ENCODE results near the gene FAM83D.
"Not testable (repeated sequence)": the region's sequence is repeated elsewhere in the genome, so short reads cannot be mapped to it uniquely, and the experiment has no call there.

FAM83D gene

GRCh38 chr20:38965264-38965663, 39.0 kb downstream of the FAM83D start:
- DNase-seq, result no peak

DNA sequence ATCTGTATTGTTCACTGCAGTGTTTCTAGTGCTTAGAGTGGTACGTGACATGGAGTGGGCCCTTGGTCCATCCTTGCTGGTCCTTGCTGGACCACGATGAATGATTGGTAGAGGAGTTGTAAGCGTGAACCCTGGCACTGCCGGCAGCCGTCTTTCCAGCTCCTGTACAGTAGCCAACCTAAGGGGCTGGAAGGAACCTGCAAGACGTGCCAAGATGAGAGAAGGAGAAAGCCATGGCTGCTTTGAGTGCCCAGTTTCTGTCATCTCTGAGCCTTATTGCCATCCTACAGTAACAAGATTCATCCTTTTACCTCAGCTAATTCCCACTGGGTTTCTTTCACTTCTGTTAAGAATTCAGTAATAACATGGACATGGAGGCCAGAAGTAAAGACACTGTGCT, 41.9 kb downstream of the FAM83D start:
- DNase-seq, result no peak

GRCh38 chr20:38969708-38970107, 43.5 kb downstream of the FAM83D start:
- no peak for DNase-seq

DNA sequence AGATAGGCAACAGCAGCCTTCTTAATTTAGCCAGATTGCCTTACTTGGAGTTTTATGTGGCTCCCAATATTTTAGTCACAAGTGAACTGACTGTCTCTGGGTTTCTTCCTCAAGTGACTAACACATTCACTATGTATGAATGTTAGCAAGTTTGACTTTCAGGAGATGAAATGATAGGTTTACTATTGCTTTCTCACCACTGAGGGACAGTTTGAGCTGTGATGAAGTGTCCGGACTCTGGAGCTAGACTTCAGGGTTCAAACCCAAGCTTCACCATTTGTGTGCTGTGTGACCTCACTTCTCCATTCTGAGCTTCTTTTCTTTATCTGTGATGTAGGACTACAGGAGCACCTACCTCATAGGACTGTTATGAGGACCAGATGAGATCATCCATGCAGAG, 44.1 kb downstream of the FAM83D start:
- no peak for DNase-seq

DNA sequence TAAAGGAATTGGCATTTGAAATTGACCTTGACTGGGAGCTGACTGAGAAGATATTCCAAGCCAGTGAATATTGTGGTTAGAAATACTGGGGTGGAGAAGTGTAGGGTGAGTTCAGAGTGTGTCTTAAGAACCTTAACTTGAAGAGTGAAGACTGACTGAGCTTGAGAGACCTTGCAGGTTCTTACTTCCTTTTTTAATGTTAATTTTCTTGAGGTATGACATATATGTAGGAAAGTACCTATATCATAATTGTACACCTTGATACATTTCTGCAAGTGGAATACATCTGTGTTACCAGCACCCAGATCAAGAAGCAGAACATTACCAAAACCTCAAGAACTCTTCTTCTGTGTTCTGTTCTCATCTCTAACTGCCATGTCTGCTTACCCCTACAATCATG, 46.9 kb downstream of the FAM83D start:
- DNase-seq, result no peak

DNA sequence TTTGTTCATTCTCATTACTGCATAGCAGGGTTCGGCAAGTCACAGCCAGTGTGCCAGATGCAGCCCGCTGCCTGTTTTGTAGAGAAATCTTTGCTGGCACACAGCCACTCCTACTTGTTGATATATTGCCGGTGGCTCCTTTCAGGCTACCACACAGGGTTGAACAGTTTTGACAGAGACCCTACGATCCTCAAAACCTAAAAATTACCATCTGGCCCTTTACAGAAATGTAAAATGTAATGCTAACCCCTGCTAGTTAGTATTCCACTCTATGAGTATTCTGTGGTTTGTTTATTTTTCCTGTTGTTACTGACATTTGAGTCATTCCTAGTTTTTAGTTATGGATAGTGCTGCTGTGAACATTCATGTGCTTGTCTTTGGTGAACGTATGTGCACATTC, 47.4 kb downstream of the FAM83D start:
- no peak for DNase-seq

GRCh38 chr20:38975539-38976120, 49.4 kb downstream of the FAM83D start:
- DNase-seq, result no peak

DNA sequence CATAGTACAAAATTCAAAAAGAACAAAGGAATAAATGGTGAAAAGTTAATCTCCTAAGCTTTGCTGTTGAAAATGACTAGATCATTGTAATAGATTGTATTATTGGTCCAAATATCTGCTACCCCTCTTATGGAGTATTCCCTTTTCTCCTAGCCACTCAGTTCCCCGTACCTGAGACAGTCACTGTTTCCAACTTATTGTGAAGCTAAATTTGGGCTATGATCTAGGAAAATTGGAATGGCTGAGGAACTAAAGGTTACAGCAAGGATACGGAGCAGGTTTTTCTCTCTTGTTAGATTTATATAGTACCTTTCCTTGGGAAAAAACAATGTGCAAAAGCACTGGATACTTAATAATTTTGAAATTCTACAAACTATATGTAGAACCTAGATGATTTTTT, 53.2 kb downstream of the FAM83D start:
- DNase-seq, result no peak

GRCh38 chr20:38979842-38980241, 53.6 kb downstream of the FAM83D start:
- no peak for DNase-seq

DNA sequence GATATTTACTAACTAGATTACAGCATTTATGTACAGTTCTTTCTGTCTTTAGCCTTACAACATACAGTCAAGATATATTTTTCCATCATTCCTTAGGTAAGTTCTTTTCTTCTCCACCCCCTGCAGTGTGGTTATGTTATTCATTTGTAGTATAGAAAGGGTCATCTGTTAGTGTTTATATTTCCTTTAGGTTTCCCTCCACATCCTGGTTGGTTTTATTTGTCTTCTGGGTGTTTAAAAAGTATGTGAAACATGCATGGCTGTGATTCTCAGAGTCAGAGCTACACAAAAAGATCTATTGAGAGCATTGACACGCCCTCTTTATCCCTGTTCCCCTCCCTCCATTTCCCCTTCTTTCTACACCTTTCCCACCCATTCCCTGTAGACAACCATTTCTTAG, 56.1 kb downstream of the FAM83D start:
- DNase-seq, result no peak

- DNase-seq, result no peak
Observed at GRCh38 chr20:38985060-38985459, 58.8 kb downstream of the FAM83D start.

- no peak for DNase-seq
Observed at GRCh38 chr20:38985603-38986170, 59.5 kb downstream of the FAM83D start.

DNA sequence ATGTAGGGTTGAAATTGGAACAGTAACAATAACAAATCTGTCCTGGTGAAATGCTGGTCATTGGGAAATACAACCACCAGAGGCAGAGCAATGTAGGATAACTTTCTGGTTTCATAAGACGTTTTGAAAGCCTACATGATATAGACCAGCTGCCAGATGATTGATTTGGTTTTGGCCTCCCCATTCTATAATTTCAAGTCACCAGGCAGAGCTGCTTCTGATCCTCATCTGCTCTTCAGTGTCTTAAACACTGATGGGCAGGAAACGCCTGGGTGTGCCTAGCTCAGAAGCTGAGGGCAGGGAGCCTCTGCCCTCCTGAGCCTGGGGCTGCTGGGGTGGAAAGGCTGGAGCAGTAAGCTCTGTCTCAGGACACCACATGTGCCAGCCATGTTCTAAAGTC, 60.4 kb downstream of the FAM83D start:
- DNase-seq, result no peak

DNA sequence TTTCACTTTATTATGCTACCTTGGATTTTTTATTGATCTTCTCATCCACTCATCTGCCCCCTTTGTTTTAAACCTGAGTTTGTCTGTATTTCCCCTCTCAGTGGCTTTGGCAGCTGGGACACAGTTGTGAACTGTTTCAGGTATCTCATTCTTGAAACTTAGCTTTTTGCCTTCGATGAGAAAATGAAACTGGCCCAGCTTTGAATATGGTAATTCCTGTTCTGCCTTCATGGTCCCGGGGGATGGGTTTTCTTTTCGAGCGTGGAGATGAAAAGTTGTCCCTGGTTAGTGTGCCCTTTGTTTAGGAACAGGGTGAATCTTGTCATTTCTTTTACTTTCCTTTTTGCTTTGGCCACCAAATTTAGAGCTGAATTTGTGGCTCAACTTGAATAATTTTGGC, 61.6 kb downstream of the FAM83D start:
- DNase-seq, result no peak

- no peak for DNase-seq
Observed at GRCh38 chr20:38990728-38991127, 64.5 kb downstream of the FAM83D start.

DNA sequence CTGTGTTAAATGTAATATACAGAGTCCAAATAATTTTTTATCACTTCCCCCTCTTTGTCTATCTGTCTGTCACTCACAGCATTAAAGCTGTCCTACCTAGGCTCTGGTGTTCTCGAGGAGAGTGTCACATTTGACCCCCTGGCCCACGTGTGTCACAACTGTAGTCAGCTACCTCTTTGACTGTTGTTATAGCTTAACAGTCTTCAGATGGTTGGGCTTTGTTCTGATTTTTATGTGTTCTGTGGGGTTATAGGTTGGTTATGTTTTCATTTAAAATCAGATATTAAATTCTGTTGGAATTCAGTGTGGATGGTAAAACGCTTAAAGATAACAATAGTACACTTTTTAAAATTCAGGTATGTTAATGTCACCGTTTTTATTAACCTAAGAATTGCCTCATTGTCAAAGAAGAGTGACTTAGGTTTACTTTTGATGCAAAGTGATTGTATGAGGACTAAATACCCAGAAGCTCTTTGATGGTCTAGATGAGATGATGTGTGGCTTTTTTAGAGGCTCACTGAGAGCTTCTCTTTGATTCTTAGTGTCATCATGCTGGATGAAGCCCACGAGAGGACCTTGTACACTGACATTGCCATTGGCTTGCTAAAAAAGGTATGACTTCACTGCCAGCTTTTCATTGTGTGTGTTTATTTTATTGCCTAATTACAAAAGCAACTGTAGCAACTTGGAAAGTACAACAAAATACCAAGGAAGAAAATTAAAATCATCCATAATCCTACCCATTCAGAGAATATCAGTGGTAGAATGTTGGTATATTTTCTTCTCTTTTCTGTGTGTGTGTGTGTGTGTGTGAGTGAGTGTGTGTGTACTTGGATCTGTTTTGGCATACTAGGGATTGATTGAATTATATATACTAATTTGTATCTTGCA, 65.8 kb downstream of the FAM83D start:
- no peak for DNase-seq

GRCh38 chr20:38995536-38996044, 69.4 kb downstream of the FAM83D start:
- no peak for DNase-seq

GRCh38 chr20:38996866-38997265, 70.6 kb downstream of the FAM83D start:
- not testable (repeated sequence) for DNase-seq

- DNase-seq, result peak in 1 of 4 experiments; percentile 5
Observed at GRCh38 chr20:38997622-38998021, 71.4 kb downstream of the FAM83D start.

- no peak for DNase-seq
Observed at GRCh38 chr20:38999217-38999616, 73.0 kb downstream of the FAM83D start.

DNA sequence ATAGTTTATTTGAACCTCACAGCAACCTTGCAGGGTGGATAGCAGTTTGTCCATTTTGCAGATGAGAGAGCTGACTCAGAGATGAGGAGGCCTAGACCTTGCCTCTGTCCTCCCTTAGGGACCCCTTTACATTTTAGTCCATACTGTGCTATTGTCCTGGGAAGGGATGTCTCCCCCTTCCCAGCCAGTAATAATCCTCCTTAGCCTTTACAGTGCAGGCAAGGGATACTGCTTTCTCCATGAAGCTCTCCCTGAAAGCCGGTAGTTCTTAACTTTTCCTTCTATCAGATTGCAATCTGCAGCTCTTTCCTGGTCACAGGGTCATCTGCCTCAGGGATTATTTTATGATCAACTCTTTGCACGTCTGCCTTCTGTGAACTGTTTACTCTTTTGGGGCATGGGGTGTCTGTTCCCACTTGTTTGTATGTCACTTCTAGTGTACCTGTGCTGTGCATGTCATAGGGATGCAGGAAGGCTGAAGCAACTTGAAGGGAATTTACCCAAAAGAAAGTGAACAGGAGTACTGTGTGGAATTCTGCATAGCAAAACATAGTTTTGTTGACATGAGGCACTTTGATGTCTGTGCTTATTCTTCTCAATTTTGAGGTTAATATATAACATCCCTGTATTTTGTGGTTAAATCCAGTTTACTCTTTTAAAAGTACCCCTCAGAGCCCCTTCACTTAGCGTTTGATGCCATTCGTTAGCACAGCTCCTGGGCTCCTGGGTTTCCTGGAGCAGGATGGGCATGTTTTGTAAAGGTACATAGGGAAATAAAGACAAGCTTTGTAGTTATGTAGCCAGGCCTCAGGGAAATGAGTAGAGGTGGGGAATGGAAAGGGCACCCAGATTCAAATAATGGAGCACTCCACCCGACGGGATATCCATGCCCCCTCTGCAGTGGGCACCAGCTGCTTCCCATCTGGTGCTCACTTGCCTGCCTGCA, 74.0 kb downstream of the FAM83D start:
- DNase-seq, result no peak

Measured in suppressor macrophage (primary cell).